Tibial artery (tissue), 4 donors: Measurements from ENCODE around the gene COL5A3.

ENCODE experiments used
- DNase-seq, 2 donors: peaks; one replicate each; pipeline ENCODE4 v3.0.0-alpha.2; 2019
- H3K27ac ChIP-seq, 2 donors: fragments of 200-600 bp; sonication (generic) in 1 of 2; 1 replicate in 1 of 2; 2 replicates in 1 of 2; pipeline ENCODE4 v1.5.1; 2018 to 2019; ENCODE audit warnings: mild to moderate bottlenecking in 1 of 2
- H3K27me3 ChIP-seq, 2 donors: fragments of 200-600 bp; sonication (generic) in 1 of 2; one replicate each; pipeline versions ENCODE4 v1.5.1 to v1.6.0; 2016 to 2019
- H3K36me3 ChIP-seq, 3 donors: fragments of 200-600 bp; sonication (generic) in 2 of 3; one replicate each; pipeline ENCODE4 v1.5.1; 2016 to 2019; ENCODE audit warnings: mild to moderate bottlenecking in 2 of 3
- H3K4me1 ChIP-seq, 4 donors: fragments of 200-600 bp; sonication (generic) in 2 of 4; 1 replicate in 3 of 4; 2 replicates in 1 of 4; pipeline ENCODE4 v1.5.1; 2016 to 2019
- H3K4me3 ChIP-seq, 2 donors: fragments of 200-600 bp; sonication (generic) in 1 of 2; 1 replicate in 1 of 2; 2 replicates in 1 of 2; pipeline ENCODE4 v1.5.1; 2018 to 2019; ENCODE audit warnings: mild to moderate bottlenecking in 2 of 2
- H3K9me3 ChIP-seq, 3 donors: fragments of 200-600 bp; sonication (generic) in 1 of 3; one replicate each; pipeline ENCODE4 v1.5.1; 2016 to 2019
- intact Hi-C: fragments of 100-400 bp; cut with DNase I; formaldehyde crosslinking; loops from one replicate; pipeline ENCODE4 v1.15.0; 2023; ENCODE audit warnings: low total_unique reads
- TF ChIP-seq, protein P1 (sequence below), 2 experiments: fragments of 200-600 bp in 1 of 2; fragments of 450-650 bp in 1 of 2; IDR thresholded peaks; one replicate each; pipeline ENCODE4 v1.5.1; 2017 to 2019; ENCODE audit warnings: antibody characterized with exemption in 2 of 2, mild to moderate bottlenecking in 1 of 2, moderate library complexity in 1 of 2

COL5A3 gene

GRCh38 chr19:9943744-9944143 is 66.6 kb downstream of the COL5A3 start:
- Histone ChIP-seq H3K27me3 (no peaks in the 10 kb centered on the region), H3K4me3 (no peak overlapping the region)

GRCh38 chr19:9941671-9942070 is 68.6 kb downstream of the COL5A3 start:
- Histone ChIP-seq H3K27ac (no peak overlapping the region), H3K27me3 (peaks cover 0 to 6% of the 10 kb centered on the region in 2 donors)

More at GRCh38 chr19:9943744-9944143, 66.6 kb downstream of the COL5A3 start:
- H3K27ac ChIP-seq: no peak overlapping the region
- DNase-seq: no peak
- peaks cover 0 to 23% (median 10%) of the 10 kb centered on the region in 4 donors for H3K4me1 ChIP-seq
- intact Hi-C loops: no loop called here
- H3K9me3 ChIP-seq: peaks cover 0 to 9% (median 5%) of the 10 kb centered on the region in 3 donors
- TF ChIP-seq, protein P1, sequence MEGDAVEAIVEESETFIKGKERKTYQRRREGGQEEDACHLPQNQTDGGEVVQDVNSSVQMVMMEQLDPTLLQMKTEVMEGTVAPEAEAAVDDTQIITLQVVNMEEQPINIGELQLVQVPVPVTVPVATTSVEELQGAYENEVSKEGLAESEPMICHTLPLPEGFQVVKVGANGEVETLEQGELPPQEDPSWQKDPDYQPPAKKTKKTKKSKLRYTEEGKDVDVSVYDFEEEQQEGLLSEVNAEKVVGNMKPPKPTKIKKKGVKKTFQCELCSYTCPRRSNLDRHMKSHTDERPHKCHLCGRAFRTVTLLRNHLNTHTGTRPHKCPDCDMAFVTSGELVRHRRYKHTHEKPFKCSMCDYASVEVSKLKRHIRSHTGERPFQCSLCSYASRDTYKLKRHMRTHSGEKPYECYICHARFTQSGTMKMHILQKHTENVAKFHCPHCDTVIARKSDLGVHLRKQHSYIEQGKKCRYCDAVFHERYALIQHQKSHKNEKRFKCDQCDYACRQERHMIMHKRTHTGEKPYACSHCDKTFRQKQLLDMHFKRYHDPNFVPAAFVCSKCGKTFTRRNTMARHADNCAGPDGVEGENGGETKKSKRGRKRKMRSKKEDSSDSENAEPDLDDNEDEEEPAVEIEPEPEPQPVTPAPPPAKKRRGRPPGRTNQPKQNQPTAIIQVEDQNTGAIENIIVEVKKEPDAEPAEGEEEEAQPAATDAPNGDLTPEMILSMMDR (IDR thresholded peaks at IDR 0.05): no peak
- H3K36me3 ChIP-seq: no peaks in the 10 kb centered on the region

DNA sequence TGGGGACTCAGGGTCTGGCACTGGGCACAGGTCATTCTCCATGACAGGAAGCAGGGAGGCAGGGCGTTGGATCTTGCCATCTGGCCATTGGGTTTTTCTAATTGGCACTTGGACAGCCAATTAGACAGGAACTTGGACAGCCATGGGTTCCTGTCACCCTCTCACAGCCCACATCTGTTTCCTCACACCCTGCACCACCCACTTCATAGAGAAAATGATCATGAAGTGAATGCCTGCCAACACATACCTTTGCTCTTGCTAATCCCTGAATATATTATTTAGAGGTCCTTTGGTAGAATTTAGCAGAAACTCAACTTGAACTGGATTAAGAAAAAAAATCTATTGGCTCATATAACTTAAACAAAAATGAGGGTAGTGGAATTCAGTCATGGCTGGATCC is 69.1 kb downstream of the COL5A3 start:
- Histone ChIP-seq H3K4me1 (peaks cover 0 to 23% (median 15%) of the 10 kb centered on the region in 4 donors), H3K4me3 (no peak overlapping the region), H3K9me3 (peaks cover 0 to 9% (median 5%) of the 10 kb centered on the region in 3 donors), H3K27ac (no peak overlapping the region), H3K36me3 (no peaks in the 10 kb centered on the region), H3K27me3 (peaks cover 0 to 10% of the 10 kb centered on the region in 2 donors)
- TF ChIP-seq, protein P1 (IDR thresholded peaks at IDR 0.05): no peak
- intact Hi-C loops: no loop called here
- no peak for DNase-seq

More at GRCh38 chr19:9941671-9942070, 68.6 kb downstream of the COL5A3 start:
- DNase-seq: no peak
- Histone ChIP-seq H3K4me1 (peaks cover 0 to 23% (median 13%) of the 10 kb centered on the region in 4 donors), H3K36me3 (no peaks in the 10 kb centered on the region), H3K4me3 (no peak overlapping the region), H3K9me3 (peaks cover 0 to 9% (median 5%) of the 10 kb centered on the region in 3 donors)
- intact Hi-C loops: no loop called here
- TF ChIP-seq, protein P1 (IDR thresholded peaks at IDR 0.05): no peak

DNA sequence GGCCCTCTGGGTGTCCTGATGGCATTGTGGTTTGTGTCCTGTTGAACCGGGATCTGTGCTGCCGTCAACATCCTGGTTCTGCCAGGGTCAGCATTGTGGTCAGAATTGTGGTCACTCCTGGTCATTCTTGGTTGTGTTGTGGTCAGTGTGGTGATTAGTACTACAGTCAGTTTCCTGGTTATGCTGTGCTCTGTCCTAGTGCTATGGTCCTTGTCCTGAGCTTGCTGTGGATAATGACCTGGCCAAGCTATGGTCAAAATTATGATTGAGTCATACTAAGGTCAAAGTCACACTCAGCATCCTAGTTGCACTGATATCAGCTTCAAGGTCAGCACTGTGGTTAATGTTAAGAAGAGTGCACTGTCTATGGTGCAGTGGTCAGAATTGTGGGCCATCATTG is 69.5 kb downstream of the COL5A3 start:
- no peak for DNase-seq
- no peaks in the 10 kb centered on the region for H3K36me3 ChIP-seq
- TF ChIP-seq, protein P1 (IDR thresholded peaks at IDR 0.05): no peak
- peaks cover 0 to 9% (median 5%) of the 10 kb centered on the region in 3 donors for H3K9me3 ChIP-seq
- H3K27me3 ChIP-seq: peaks cover 0 to 15% of the 10 kb centered on the region in 2 donors
- no peak overlapping the region for H3K4me3 ChIP-seq
- intact Hi-C loops: no loop called here
- no peak overlapping the region for H3K27ac ChIP-seq
- H3K4me1 ChIP-seq: peaks cover 0 to 23% (median 14%) of the 10 kb centered on the region in 4 donors

GRCh38 chr19:9939301-9939913 is 70.9 kb downstream of the COL5A3 start:
- H3K9me3 ChIP-seq: peaks cover 0 to 9% (median 5%) of the 10 kb centered on the region in 3 donors
- intact Hi-C loops: no loop called here
- H3K4me1 ChIP-seq: peaks cover 0 to 28% (median 16%) of the 10 kb centered on the region in 4 donors
- DNase-seq: no peak
- peaks cover 0 to 28% of the 10 kb centered on the region in 2 donors for H3K27me3 ChIP-seq
- TF ChIP-seq, protein P1 (IDR thresholded peaks at IDR 0.05): no peak
- H3K4me3 ChIP-seq: no peak overlapping the region
- H3K36me3 ChIP-seq: no peaks in the 10 kb centered on the region
- H3K27ac ChIP-seq: no peak overlapping the region
